ENCODE data around the gene KCNQ1OT1.

Gene KCNQ1OT1

DNA sequence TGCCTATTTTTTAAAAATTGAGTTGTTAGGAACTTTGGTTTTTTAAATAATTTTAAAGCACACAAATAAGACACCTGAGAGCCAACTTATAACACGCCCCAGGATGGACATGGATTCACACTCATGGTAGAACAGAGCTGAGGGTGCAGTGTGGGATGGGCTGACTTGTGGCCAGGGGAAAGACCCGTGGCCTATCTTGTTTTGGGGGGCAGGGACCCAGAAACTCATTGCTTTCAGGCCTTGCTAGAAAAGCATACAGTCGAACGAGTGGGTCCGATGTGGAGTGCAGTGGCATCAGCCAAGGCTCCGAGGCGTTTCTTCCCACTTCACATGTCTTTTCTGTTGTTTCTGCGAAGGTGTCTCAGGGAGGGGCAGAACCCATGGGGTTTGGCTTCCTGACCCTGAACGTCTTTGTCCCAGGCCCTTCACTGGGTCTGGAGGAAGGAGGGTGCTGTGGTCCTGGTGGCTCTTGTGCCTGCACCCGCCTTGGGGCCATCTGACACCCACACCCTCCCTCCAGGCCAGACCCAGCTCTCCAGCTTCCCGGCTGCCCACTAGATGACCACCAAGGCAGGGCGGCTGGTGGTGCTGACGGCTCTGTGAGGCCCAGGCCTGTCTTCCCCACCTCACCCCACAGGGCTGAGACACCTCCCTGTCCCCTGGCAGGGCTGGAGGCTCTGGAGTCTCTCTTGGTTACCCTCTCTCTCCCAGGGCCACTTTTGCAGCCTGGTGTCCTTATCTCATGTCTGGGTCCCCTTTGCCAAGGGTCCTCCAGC, 134.2 kb downstream of the KCNQ1OT1 start:
- TF ChIP-seq POLR2A (IDR thresholded peaks at IDR 0.05; ENCODE audit: low read length) = no peak
- TF ChIP-seq GATA1 (IDR thresholded peaks at IDR 0.05; ENCODE audit: low read depth, low read length) = no peak
- no peak for DNase-seq

DNA sequence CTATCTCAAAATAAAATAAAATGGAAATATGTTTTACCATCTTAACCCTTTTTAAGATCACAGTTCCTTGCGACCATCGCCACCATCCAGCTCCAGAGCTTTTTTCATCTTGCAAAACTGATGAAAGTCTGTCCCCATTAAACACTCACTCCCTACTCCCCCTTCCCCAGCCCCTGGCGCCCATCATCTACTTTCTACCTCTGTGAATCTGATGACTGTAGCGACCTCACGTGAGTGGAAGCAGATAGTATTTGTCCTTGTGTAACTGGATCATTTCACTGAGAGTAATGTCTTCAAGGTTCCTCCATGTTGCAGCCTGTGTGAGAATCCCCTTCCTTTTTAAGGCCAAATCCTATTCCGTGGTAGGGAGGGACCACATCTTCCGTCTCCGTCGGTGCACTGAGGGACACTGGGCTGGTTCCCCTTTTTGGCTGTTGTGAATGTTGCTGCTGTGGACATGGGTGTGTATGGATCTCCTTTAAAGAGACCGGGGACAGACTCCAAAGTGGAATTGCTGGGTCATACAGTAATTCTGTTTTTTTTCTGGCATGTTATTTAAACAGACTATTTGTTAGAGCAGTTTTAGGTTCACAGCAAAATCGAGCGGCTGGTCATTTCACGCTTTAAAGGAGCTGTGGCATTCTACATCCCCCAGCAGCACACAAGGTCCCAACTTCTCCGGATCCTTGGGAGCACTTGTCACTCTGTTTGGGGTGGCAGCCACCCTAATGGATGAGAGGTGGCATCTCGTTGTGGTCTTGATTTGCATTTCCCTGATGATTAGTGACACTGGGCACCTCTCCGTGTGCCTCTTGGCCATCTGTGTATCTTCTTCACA, 135.0 kb downstream of the KCNQ1OT1 start:
- TF ChIP-seq POLR2A (IDR thresholded peaks at IDR 0.05; ENCODE audit: low read length) = no peak
- TF ChIP-seq GATA1 (IDR thresholded peaks at IDR 0.05; ENCODE audit: low read depth, low read length) = no peak
- DNase-seq = no peak

- TF ChIP-seq POLR2A (IDR thresholded peaks at IDR 0.05; ENCODE audit: low read length) = no peak
- no peak for DNase-seq
These were observed 135.7 kb downstream of the KCNQ1OT1 start for GRCh38 chr11:2564008-2564530.

DNA sequence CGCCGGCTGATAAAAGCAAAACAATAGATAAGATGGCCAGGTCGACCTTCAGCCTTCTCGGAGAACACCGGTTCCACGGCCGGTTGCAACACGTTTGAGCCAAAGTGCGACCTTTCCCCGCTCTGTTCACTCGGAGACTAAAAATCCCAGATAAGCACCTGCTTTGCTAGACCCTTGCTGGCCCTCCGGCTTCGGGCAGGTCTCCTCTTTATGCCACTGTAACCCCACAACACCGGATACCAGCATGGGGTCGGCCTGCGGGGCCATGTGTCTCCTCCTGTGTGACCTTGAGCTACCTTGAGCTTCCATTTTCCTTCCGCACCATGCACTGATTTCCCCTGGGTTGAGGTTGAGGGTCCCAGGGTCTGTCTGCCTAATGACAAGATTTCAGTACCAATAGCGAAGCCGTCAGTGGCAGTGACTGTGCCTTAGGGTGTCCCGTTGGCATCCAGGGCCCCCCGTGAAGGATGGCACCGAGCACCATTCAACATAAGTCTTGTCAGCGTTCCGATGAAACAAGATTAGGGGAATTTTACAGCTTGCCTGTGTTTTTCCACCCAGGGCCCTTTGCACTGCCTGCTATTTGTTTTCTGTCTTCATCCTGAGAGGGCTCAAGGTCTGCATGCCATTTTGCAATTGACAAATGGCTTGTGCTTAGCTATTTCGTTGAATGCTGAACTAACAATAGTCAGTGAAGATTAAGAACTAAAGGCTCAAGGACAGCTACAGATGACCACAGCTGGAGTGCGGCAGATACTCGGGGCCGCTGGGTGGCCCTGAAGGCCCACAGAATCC, 136.4 kb downstream of the KCNQ1OT1 start:
- DNase-seq = no peak
- TF ChIP-seq GATA1 (IDR thresholded peaks at IDR 0.05; ENCODE audit: low read depth, low read length) = no peak

GRCh38 chr11:2562890-2563212, 136.9 kb downstream of the KCNQ1OT1 start:
- no peak for DNase-seq
- TF ChIP-seq GATA1 (IDR thresholded peaks at IDR 0.05; ENCODE audit: low read depth, low read length) = no peak

GRCh38 chr11:2561696-2562581, 137.9 kb downstream of the KCNQ1OT1 start:
- no peak for DNase-seq
- no peak for TF ChIP-seq GATA1 (IDR thresholded peaks at IDR 0.05; ENCODE audit: low read depth, low read length)
- no peak for TF ChIP-seq POLR2A (IDR thresholded peaks at IDR 0.05; ENCODE audit: low read length)

DNA sequence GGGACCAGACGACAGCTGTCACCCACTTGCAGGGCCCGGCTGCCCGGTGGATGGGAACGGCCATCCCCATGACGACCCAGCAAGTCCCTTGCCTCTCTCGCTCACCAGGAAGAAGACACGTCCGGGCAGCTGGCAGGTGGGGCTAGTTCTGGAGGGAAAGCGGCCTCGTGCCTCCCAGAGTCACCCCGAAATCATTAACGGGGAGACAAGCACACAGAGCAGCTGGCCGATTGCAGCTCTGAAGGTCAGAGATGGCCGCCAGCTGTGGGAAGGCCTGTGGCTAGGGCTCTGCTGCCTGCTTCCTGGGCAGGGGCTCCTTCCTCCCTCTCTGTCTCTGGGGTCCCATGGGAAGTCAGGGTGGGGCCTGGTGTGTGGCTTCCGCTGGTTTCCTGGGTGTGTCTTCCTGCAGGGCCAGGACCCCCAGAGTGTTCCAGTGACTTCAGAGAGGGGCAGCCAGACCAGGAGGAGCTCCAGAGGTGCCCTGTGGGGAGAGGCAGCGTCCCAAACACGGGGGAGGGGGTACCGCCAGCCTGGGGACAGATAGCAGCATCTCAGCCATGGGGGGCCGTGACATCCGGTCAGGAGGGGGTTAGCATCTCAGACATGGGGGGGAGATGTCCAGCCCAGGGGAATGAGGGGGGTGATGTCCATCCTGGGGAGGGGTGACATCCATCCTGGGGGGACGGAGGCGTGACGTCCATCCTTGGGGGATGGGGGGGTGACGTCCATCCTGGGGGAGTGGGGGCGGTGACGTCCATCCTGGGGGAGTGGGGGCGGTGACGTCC, 140.1 kb downstream of the KCNQ1OT1 start:
- TF ChIP-seq POLR2A (IDR thresholded peaks at IDR 0.05; ENCODE audit: low read length) (no peak), GATA1 (IDR thresholded peaks at IDR 0.05; ENCODE audit: low read depth, low read length) (no peak)
- DNase-seq = no peak

GRCh38 chr11:2558861-2559526, 140.8 kb downstream of the KCNQ1OT1 start:
- DNase-seq = no peak
- TF ChIP-seq GATA1 (IDR thresholded peaks at IDR 0.05; ENCODE audit: low read depth, low read length) (no peak), POLR2A (IDR thresholded peaks at IDR 0.05; ENCODE audit: low read length) (no peak)

DNA sequence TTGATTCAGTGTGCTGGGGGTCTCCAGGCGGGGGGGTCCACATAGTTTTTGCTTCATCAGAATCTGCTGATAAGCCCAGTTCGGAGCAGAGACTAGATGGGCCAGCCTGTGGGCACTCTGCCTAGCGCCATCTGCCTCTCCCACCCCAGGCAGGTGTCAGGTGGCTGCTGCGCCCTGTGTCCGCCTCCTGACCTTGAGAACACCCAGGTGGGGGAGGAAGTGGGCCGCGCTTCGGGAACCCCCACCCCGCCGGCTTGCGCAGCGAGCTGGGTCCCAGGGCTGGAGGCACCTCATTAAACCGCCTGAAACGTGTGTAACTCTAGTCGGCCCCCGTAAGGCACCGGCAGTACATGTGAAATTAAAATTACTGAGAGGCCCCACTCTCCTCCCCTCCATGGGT, 141.4 kb downstream of the KCNQ1OT1 start:
- DNase-seq = no peak
- no peak for TF ChIP-seq GATA1 (IDR thresholded peaks at IDR 0.05; ENCODE audit: low read depth, low read length)

Data from erythroblast (primary cell).